OCI-LY1 (cell line): ENCODE measurements around the gene MUL1.
"Not testable (repeated sequence)": the region's sequence is repeated elsewhere in the genome, so short reads cannot be mapped to it uniquely, and the experiment has no call there.

ENCODE experiments used
- H2AFZ ChIP-seq: fragments of 200-600 bp; sonication (generic), shearing (Covaris generic); 2 replicates; pipeline ENCODE4 v1.6.0; 2014; ENCODE audit warnings: antibody characterized with exemption, mild to moderate bottlenecking, low read length
- H3F3A ChIP-seq: fragments of 200-600 bp; sonication (generic), shearing (Covaris generic); 2 replicates; pipeline ENCODE4 v1.6.0; 2014; ENCODE audit warnings: mild to moderate bottlenecking, antibody characterized with exemption, low read length, moderate library complexity; ENCODE audit not compliant: insufficient read depth
- H3K27ac ChIP-seq: fragments of 200-600 bp; sonication (generic); 2 replicates; pipeline ENCODE4 v1.5.1; 2014; ENCODE audit warnings: low read length, mixed run types, mild to moderate bottlenecking, low read depth; ENCODE audit not compliant: poor library complexity, severe bottlenecking
- H3K27me3 ChIP-seq: fragments of 200-600 bp; sonication (generic); 2 replicates; pipeline ENCODE4 v1.6.0; 2014; ENCODE audit warnings: antibody characterized with exemption, mild to moderate bottlenecking, low read length, moderate library complexity; ENCODE audit not compliant: insufficient read depth
- H3K36me3 ChIP-seq: fragments of 200-600 bp; sonication (generic); 2 replicates; pipeline ENCODE4 v1.6.1; 2014; ENCODE audit warnings: mild to moderate bottlenecking, antibody characterized with exemption, low read length, moderate library complexity, mixed read lengths; ENCODE audit not compliant: insufficient read depth
- H3K4me1 ChIP-seq: fragments of 200-600 bp; sonication (generic); 2 replicates; pipeline ENCODE4 v1.5.1; 2014; ENCODE audit warnings: mild to moderate bottlenecking, low read length, moderate library complexity; ENCODE audit not compliant: insufficient read depth, severe bottlenecking
- H3K4me2 ChIP-seq: fragments of 200-600 bp; sonication (generic), shearing (Covaris generic); 2 replicates; pipeline ENCODE4 v1.6.1; 2014; ENCODE audit warnings: low read length
- H3K4me3 ChIP-seq: fragments of 200-600 bp; sonication (generic); 2 replicates; pipeline ENCODE4 v1.5.1; 2014; ENCODE audit warnings: low read length, low read depth, mild to moderate bottlenecking, mixed read lengths; ENCODE audit not compliant: poor library complexity, severe bottlenecking
- H3K79me2 ChIP-seq: fragments of 200-600 bp; shearing (Covaris generic); 2 replicates; pipeline ENCODE4 v1.6.1; 2016; ENCODE audit warnings: mixed run types, low read length, mixed read lengths; ENCODE audit not compliant: insufficient read depth
- H3K9ac ChIP-seq: fragments of 200-600 bp; sonication (generic), shearing (Covaris generic); 2 replicates; pipeline ENCODE4 v1.6.1; 2014; ENCODE audit warnings: mild to moderate bottlenecking, low read length, mixed read lengths
- H3K9me2 ChIP-seq: fragments of 200-600 bp; sonication (generic), shearing (Covaris generic); 2 replicates; pipeline ENCODE4 v1.6.1; 2014; ENCODE audit warnings: low read depth, mild to moderate bottlenecking, low read length, mixed read lengths
- H3K9me3 ChIP-seq: fragments of 200-600 bp; shearing (Covaris generic); 2 replicates; pipeline ENCODE4 v1.6.1; 2014; ENCODE audit warnings: low read length, mixed read lengths
- H4K20me1 ChIP-seq: fragments of 200-600 bp; sonication (generic), shearing (Covaris generic); 2 replicates; pipeline ENCODE4 v1.6.0; 2016; ENCODE audit warnings: mild to moderate bottlenecking, low read length; ENCODE audit not compliant: insufficient read depth
- CTCF ChIP-seq: fragments of 200-600 bp; sonication (generic), shearing (Covaris generic); IDR thresholded peaks from 2 replicates; pipeline ENCODE4 v1.5.1; 2017; ENCODE audit warnings: mild to moderate bottlenecking, antibody characterized with exemption, low read length, moderate library complexity, mixed read lengths
- EZH2 ChIP-seq: fragments of 200-600 bp; sonication (generic), shearing (Covaris generic); IDR thresholded peaks from 2 replicates; pipeline ENCODE4 v1.8.0; 2017; ENCODE audit warnings: borderline replicate concordance, mixed run types, mild to moderate bottlenecking, antibody characterized with exemption, low read length, moderate library complexity, mixed read lengths

Gene MUL1

GRCh38 chr1:20499105-20499504, 8.8 kb downstream of the MUL1 start:
- H3K4me3 ChIP-seq, result no peak overlapping the region
- TF ChIP-seq EZH2, result no peak
- TF ChIP-seq CTCF, result no peak
- H3K4me1 ChIP-seq, result peaks cover 3% of the 10 kb centered on the region
- H3K79me2 ChIP-seq, result no peaks in the 10 kb centered on the region
- H3K36me3 ChIP-seq, result peaks cover 51% of the 10 kb centered on the region
- H3K27ac ChIP-seq, result no peak overlapping the region
- H2AFZ ChIP-seq, result no peak overlapping the region
- no peaks in the 10 kb centered on the region for H3K9me2 ChIP-seq
- no peaks in the 10 kb centered on the region for H3F3A ChIP-seq
- no peak overlapping the region for H3K4me2 ChIP-seq
- no peaks in the 10 kb centered on the region for H3K27me3 ChIP-seq
- H4K20me1 ChIP-seq, result no peaks in the 10 kb centered on the region
- H3K9me3 ChIP-seq, result no peaks in the 10 kb centered on the region
- H3K9ac ChIP-seq, result no peak overlapping the region

- H3K9me3 ChIP-seq, result no peaks in the 10 kb centered on the region
- peaks cover 51% of the 10 kb centered on the region for H3K36me3 ChIP-seq
- no peaks in the 10 kb centered on the region for H3K79me2 ChIP-seq
- no peak overlapping the region for H2AFZ ChIP-seq
- H3K4me1 ChIP-seq, result peaks cover 10% of the 10 kb centered on the region
- no peaks in the 10 kb centered on the region for H3K9me2 ChIP-seq
- no peak overlapping the region for H3K4me2 ChIP-seq
- H4K20me1 ChIP-seq, result no peaks in the 10 kb centered on the region
- H3F3A ChIP-seq, result no peaks in the 10 kb centered on the region
- H3K27me3 ChIP-seq, result no peaks in the 10 kb centered on the region
- no peak overlapping the region for H3K4me3 ChIP-seq
- no peak overlapping the region for H3K9ac ChIP-seq
- TF ChIP-seq CTCF (no peak), EZH2 (no peak)
- no peak overlapping the region for H3K27ac ChIP-seq
These were observed 9.8 kb downstream of the MUL1 start for GRCh38 chr1:20498116-20498515.

GRCh38 chr1:20497506-20497905, 10.4 kb downstream of the MUL1 start:
- no peak for TF ChIP-seq CTCF
- TF ChIP-seq EZH2, result no peak
- Histone ChIP-seq H3K9me3 (no peaks in the 10 kb centered on the region), H3K27ac (no peak overlapping the region), H3K4me3 (no peak overlapping the region), H3K9ac (no peak overlapping the region), H4K20me1 (no peaks in the 10 kb centered on the region), H3K36me3 (peaks cover 51% of the 10 kb centered on the region), H3K27me3 (no peaks in the 10 kb centered on the region), H3K9me2 (no peaks in the 10 kb centered on the region), H3F3A (no peaks in the 10 kb centered on the region), H3K4me2 (no peak overlapping the region), H2AFZ (no peak overlapping the region), H3K79me2 (no peaks in the 10 kb centered on the region), H3K4me1 (peaks cover 10% of the 10 kb centered on the region)

GRCh38 chr1:20496725-20497383, 11.1 kb downstream of the MUL1 start:
- H3K4me1 ChIP-seq, H3K9ac ChIP-seq, H3K27ac ChIP-seq, H3K4me2 ChIP-seq, H2AFZ ChIP-seq, H3K9me3 ChIP-seq, H3K4me3 ChIP-seq, H4K20me1 ChIP-seq, H3F3A ChIP-seq, H3K79me2 ChIP-seq, H3K27me3 ChIP-seq, H3K9me2 ChIP-seq: not testable (repeated sequence)
- H3K36me3 ChIP-seq, result peaks cover 46% of the 10 kb centered on the region
